HG03060 (cell line): ENCODE data around the gene TUBA4A.
"Not testable (repeated sequence)": the region's sequence is repeated elsewhere in the genome, so short reads cannot be mapped to it uniquely, and the experiment has no call there.

Experiments
- ATAC-seq: cut with Tn5 transposase; IDR thresholded peaks from one replicate; pipeline ENCODE4 v1.9.1; 2021; ENCODE audit warnings: low read depth, moderate number of reproducible peaks; ENCODE audit not compliant: unreplicated experiment

TUBA4A gene

DNA sequence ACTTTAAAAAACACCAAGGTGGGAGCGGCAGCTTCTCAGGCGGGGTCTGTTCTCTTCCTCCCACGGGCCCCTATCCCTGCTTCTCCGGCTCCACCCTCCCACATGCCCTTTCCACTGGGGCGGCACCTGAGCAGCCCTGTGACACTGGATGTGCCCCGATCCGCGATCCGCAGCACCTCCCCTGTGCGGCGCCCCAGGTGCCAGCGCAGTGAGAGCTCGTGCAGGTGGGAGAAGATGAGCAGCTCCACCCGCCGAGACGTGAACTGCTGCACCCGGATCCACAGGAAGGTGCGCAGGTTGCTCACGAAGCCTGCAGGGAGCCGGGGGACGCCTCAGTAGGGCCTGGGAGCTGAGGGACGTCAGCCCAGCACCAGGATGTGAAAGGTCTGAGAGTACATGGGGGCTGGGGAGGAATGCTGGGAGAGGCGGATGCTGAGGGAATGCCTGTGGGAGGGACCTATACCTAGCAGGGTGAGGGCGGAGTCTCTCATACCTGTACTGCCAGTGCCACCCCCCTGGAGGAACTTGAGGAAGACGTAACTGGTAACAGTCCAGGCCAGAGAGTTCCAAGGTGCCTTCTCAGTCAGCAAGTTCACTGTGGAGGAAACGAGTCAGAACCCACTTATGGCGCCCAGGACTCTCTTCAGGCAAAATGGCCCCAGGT, 37.7 kb downstream of the TUBA4A start:
- no peak for ATAC-seq

DNA sequence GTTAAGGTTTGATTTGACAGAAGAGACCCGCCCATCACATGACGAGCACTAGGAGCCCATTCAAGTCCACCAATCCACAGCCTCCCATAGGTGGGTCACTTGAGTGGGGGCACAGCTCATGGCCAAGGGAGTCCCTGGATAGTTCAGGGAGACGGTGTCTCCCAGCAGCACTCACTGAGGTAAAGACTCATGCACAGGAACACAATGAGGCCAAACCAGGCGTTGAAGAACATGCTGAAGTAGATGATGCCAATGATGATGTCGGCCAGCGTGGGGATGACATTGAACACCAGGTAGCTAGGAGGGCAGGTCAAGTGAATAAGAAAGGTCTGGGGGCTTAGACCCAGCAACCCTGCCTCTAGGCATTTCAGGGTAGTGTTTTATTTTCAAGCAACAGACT, 38.9 kb downstream of the TUBA4A start:
- ATAC-seq = no peak

DNA sequence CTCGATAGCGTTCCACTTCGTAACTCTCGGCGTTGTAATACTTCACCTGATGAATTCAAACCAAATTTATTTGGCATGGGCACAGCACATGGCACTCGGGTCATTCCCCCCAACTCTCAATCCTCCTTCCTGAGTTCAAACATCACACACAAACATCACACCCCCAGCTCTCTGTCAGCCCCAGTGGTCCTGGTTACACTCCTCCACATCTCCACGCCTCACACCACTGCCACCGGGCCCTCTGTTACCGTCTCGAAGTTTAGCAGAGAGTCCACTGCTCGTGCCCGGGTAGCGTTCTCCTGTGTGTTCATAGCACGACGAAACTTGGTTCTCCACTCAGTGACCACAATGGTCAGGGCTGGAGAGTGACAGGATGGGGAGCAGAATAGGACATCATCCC, 39.6 kb downstream of the TUBA4A start:
- no peak for ATAC-seq

DNA sequence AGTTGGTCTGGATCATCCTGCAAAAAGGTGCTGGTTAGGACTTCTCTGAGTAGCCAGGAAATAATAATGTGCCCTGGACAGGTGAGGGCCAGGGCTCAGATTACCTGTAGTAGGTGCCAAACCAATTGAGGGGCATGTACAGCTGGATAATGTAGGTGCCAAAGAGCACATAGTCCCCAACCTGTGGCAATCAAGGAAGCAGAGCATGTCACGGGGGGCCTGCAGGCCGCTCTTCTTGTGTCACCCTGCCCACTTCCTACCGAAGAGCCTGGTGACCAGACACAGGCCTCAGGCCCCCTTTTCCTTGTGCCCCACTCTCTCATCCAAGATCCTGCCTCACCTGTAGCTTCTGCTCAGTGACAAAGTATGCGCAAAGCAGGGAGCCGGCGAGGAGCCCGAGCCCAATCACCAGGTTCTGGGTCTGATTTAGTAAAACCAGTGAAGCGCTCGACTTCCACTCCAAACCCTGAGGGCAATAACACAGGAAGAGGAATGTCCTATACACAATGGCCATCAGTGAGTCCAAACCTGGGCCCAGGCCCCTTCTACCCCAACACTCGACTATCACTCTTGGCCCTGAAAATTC, 40.1 kb downstream of the TUBA4A start:
- ATAC-seq = no peak

DNA sequence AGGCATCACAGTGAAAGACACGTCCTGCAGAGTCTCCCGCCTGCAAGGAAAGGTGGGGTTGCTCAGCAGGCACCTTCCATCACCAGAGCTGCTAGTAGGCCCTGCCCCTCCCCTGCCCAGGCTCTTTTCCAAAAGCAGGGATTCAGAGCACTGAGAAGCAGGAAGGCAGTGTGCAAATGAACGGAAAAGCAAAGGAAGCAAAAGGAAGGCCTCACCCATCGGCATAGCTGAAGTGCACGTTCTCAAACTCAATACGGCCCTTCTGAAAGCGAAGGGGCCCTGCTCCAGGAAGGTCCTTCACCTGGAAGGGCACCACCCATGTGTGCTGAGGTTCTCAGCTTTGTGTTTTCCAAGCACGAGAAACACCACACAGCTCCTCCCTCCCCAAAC, 40.7 kb downstream of the TUBA4A start:
- ATAC-seq = no peak

DNA sequence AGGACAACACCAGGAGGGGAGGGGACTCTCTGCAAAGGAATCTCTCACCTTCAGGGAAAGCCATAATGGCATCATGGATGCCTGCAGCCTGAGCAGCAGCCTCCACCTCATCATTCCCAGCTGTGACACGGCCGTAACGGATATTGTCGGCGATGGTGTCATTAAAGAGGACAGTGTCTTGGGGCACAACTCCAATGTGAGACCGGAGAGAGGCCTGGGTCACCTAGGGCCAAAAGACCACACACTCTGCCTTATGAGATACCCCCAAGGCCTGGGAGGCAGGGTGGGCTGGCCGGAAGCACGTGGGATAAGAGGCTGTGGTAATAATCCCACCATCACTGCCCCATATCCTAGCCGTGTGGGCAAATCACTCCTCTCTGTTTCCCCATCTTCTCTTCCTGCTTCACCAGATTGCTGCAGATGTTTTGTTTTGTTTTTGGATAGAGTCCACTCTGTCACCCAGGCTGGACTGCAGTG, 42.8 kb downstream of the TUBA4A start:
- no peak for ATAC-seq

DNA sequence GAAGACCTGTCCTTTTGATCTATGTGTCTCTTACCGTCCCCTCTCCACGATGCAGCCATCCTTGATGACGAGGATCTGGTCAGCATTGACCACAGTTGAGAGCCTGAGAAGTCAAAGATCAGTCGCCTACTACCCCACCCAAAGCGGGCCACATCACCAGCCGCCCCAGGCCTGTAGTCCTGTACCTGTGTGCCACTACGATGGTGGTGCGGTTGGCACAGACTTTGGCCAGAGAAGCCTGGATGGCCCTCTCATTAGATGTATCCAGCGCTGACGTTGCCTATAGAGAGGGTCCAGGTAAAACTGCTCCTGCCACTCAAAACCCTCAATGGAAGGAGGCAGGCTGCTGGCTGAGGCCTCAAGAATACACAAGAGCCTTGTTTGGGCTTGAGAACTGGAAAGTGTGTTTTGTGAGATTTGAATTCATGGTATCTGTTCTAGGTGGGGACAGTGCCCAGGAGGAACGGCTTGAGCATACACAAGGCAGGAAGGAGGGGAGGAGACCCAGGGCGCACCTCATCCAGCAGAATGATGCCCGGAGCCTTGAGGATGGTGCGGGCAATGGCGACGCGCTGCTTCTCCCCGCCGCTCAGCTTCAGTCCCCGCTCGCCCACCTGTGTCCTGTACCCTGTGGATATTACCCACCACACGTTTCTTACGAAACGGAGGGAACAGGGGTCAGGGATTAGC, 43.4 kb downstream of the TUBA4A start:
- ATAC-seq = no peak

DNA sequence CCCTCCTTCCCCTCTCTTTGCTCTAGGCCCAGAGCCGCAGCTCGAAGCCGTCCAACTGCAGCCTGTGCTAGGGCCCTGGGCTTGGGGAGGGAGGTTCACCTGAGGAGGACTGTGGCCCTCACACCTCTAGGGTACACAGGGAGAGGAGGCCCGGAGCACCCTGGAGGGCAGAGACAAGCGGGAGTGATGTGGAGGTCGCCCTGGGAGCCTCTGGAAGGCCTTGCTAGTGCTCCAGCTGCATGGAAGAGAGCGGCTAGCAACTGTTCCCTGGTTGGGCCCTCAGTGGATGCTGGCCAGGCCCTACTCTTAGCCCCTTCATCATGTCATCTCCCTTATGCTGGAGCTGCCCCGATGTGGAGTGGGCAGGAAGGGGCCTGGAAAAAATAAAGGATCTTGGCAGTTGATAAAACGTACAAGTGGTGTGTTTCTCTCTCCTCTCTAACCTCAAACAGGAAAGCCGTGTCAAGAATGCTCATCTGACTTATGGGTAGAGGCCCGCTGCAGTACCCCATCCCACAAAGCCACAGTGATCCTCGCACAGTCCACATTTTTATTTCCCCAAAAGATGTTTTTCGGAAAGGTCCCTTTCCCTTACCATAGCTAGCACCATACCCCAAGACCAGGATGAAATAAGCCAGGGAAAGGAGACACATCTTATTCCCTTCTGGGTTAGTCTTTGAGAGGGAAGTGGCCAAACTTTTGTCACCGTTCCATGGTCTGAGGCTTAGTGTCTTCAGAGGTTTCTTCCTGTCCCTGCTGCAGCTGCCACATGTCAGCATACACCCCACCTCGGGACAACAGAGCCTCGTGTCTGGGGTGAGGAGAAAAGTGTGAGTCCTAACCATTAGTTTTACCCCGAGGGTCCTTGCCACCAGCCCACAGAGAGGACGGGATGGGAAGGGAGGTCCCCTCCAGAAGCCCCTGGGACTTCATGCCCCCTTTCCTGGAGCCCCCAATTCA, 44.2 kb downstream of the TUBA4A start:
- ATAC-seq = no peak

DNA sequence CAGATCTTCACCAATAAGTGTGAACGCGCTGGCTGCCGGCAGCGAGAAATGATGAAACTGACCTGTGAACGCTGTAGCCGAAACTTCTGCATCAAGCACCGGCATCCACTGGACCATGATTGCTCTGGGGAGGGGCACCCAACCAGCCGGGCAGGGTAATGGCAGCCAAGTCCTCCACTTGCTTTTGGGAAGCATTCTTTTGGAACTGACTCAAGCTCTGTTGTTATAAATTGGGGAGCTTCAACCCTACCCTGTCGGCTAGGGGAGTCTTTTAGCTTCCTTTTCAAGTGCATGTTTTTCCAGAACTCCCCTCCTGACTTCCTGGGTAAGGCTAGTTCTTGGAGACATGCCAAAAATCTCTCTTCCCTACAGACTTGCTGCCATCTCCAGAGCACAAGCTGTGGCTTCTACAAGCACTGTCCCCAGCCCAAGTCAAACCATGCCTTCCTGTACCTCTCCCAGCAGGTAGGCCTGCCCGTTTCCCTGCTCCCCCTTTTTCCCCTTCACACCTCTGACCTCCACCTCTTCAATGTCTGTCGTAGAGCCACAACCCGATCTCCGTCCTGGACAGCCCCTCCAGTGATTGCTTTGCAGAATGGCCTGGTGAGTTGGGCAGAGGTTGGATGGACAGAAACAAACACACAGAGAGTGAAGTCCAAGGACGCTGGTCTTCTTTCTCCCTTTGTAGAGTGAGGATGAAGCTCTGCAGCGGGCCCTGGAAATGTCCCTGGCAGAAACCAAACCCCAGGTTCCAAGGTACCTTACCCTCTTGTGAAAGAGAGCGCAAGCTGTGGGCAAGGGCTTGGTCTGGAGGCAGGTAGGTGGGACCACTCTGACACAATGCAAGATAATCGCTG, 45.6 kb downstream of the TUBA4A start:
- ATAC-seq = no peak

DNA sequence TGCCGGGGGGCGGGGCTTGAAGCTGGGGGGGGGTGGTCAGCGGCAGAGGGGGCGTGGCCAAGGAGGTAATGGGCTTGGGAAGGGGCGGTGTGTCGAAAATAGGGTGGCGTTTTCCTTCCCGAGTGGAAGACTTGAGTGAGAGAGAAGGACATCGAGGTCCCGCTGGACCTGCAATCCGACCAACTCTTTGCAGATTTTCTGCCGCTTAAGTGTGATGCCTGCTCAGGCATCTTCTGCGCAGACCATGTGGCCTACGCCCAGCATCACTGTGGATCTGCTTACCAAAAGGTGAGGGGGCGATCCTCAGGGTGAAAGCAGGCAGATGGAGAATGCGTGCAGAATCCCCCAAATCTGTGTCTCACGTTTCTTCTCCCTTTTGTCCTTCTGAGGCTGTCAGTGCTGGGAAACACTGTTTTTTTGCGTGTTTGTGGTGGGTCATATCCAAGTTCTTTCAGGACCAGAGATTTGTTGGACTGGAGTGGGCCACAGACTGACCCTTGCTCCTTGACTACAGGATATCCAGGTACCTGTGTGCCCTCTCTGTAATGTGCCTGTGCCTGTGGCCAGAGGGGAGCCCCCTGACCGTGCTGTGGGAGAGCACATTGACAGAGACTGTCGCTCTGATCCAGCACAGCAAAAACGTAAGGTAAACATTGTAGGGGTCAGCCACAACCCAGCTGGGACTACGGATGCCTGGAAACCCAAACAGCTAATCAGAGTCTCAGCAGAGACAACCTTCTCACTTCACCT, 46.4 kb downstream of the TUBA4A start:
- ATAC-seq = no peak

DNA sequence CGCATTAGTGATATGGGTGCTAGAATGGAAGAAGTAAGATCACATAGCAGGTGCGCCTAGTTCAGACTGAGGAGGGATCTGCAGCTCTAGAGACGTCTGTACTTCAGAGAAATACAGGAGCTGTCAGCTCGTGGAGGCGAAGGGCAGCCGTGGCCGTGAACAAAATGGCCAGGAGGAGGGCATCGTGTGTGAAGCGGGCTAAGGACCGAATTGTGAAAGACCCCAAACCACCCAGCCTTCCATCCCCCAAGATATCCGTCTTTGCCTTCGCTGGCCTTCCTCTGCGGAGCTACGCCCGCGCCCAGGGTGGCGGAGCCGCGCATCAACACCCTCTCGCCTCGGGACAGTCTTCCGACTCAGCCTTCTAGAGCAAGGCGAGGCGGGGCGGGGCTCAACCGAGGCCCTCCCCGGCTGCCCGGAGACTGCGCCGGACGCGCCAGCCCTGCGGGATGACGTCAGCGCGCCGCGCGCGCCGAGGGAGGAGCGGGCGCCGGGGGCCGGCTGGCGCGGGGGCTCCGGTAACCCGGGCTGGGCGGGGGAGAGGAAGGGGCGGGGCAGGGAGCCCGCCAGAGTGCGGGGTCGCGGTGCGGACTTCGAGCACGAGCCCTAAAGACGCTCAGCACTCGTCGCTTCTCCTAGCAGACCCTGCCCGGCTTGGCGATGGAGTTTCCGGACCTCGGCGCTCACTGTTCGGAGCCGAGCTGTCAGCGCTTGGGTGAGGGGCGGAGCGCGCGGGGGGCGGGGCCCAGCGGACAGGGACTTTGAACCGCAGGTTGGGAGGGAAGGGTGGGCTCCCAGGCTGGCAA, 47.2 kb downstream of the TUBA4A start, which contains the start of gene ZFAND2B:
Gene ZFAND2B (plus strand): TSS at position 455 of the 806 bp plus-strand sequence. CDS start 206 bp downstream, at position 661.
- peak; percentile 89 for ATAC-seq

DNA sequence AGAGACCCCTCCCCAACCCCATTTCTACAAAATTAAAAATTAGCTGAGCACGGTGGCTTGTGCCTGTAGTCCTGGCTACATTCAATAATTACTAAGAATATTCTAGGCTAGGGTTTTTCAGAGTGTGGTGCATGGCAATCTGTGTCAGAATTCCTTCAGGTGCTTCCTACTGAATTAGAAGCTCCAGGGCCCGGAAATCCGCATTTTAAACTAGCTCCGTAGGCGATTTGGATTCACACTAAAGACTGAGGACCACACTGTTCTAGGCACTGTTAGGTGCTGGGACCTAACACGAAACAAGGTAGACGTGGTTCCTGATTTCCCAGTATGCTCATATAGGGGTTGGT, 47.8 kb downstream of the TUBA4A start:
- ATAC-seq = no peak

DNA sequence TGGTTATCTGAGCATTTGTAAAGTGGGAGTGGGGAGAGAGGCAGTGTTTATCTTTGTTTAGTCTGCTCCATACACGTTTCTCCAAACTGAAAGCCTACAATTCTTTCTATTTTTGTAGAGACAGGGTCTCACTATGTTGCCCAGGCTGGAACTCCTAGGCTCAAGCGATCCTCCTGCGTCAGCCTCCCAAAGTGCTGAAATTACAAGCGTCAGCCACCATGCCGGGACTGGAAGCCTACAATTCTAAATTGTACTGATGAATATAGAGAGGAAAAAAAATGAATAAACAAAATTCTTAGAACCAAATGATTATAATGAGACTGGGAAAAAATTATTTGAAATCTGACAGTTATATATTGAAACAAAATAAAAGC, 48.6 kb downstream of the TUBA4A start:
- ATAC-seq = no peak

DNA sequence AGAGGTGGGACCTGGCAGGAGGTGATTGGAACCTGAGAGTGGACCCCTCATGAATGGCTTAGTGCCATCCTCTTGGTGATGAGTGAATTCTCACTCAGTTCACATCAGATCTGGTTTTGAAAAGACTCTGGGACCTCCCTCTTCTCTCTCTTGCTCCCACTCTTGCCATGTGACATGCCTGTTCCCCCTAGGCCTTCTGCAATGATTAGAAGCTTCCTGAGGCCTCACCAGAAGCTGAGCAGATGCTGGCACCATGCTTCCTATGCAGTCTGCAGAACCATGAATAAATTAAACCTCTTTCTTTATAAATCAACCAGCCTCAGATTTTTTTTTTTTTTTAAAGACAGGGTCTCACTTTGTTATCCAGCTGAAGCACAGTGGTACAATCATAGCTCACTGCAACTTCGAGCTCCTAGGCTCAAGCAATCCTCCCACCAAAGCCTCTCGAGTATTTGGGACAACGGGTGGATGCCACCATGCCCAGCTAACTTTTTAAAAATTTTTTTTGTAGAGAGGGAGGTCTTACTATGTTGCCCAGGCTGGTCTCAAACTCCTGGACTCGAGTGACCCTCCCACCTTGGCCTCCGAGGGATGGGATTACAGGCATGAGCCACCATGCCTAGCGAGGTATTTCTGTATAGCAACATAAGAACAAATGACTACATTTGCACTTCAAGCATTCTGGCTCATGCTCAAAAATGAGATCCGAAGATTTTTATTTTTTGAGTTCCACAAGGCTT, 49.1 kb downstream of the TUBA4A start:
- ATAC-seq = no peak

DNA sequence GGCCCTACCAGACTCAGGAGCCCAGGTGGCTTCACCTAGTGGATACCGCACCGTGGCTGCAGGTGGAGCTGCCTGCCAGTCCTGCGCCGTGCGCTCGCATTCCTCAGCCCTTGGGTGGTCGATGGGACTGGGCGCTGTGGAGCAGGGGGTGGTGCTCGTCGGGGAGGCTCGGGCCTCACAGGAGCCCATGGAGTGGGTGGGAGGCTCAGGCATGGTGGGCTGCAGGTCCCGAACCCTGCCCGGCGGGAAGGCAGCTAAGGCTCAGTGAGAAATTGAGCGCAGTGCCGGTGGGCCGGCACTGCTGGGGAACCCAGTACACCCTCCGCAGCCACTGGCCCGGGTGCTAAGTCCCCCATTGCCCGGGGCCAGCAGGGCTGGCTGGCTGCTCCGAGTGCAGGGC, 52.4 kb downstream of the TUBA4A start:
- ATAC-seq = not testable (repeated sequence)

DNA sequence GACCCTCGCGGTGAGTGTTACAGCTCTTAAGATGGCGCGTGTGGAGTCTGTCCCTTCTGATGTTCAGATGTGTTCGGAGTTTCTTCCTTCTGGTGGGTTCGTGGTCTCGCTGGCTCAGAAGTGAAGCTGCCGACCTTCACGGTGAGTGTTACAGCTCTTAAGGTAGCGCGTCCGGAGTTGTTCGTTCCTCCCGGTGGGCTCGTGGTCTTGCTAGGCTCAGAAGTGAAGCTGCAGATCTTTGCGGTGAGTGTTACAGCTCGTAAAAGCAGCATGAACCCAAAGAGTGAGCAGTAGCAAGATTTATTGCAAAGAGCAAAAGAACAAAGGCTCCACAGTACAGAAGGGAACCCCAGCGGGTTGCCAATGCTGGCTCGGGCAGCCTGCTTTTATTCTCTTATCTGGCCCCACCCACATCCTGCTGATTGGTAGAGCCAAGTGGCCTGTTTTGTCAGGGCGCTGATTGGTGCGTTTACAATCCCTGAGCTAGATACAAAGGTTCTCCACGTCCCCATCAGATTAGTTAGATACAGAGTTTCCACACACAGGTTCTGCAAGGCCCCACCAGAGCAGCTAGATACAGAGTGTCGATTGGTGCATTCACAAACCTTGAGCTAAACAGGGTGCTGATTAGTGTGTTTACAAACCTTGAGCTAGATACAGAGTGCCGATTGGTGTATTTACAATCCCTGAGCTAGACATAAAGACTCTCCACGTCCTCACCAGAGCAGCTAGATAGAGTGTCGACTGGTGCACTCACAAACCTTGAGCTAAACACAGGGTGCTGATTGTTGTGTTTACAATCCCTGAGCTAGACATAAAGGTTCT, 53.0 kb downstream of the TUBA4A start:
- ATAC-seq = not testable (repeated sequence)
